HepG2 (cell line): ENCODE measurements around the gene NDUFA8. TPM values are rescaled to one million over a fixed set of nuclear protein-coding genes. Genes with fewer than 3 reads are reported as not detected.

Experiments
- ARNT ChIP-seq: fragments of 450-650 bp; IDR thresholded peaks from 2 replicates; pipeline ENCODE4 v1.6.1; 2017
- ATF2 ChIP-seq: sonication (generic); formaldehyde crosslinking; IDR thresholded peaks from 2 replicates; pipeline ENCODE4 v1.4.0; 2020; ENCODE audit warnings: missing genetic modification reagents
- DRAP1 ChIP-seq: IDR thresholded peaks from 2 replicates; pipeline ENCODE4 v1.6.1; 2016; ENCODE audit warnings: missing genetic modification reagents, missing compliant biosample characterization
- HNF4A ChIP-seq: sonication (generic); formaldehyde crosslinking; IDR thresholded peaks from 2 replicates; pipeline ENCODE4 v1.4.0; 2020; ENCODE audit warnings: missing genetic modification reagents
- KLF9 ChIP-seq: IDR thresholded peaks from 2 replicates; pipeline ENCODE4 v1.6.1; 2016; ENCODE audit warnings: low read depth
- PAWR ChIP-seq: sonication (generic); formaldehyde crosslinking; IDR thresholded peaks from 2 replicates; pipeline ENCODE4 v1.4.0; 2020; ENCODE audit warnings: missing genetic modification reagents, mild to moderate bottlenecking, borderline replicate concordance
- STAT5B ChIP-seq: sonication (generic); formaldehyde crosslinking; IDR thresholded peaks from 2 replicates; pipeline ENCODE4 v1.4.0; 2020; ENCODE audit warnings: missing genetic modification reagents
- ZMYM4 ChIP-seq: sonication (generic); formaldehyde crosslinking; IDR thresholded peaks from 2 replicates; pipeline ENCODE4 v1.8.1; 2023; ENCODE audit warnings: mild to moderate bottlenecking, missing genetic modification reagents
- ZNF138 ChIP-seq: sonication (generic); formaldehyde crosslinking; IDR thresholded peaks from 2 replicates; pipeline ENCODE4 v1.5.0; 2020; ENCODE audit warnings: mild to moderate bottlenecking, low read depth, missing genetic modification reagents
- ZNF263 ChIP-seq: sonication (generic); formaldehyde crosslinking; IDR thresholded peaks from 2 replicates; pipeline ENCODE4 v1.4.0; 2020; ENCODE audit warnings: missing genetic modification reagents
- ZNF609 ChIP-seq: sonication (generic); formaldehyde crosslinking; IDR thresholded peaks from 2 replicates; pipeline ENCODE4 v1.4.0; 2020; ENCODE audit warnings: mild to moderate bottlenecking, missing genetic modification reagents, borderline replicate concordance
- ZNF646 ChIP-seq: sonication (generic); formaldehyde crosslinking; IDR thresholded peaks from 2 replicates; pipeline ENCODE4 v1.9.0; 2021; ENCODE audit warnings: mild to moderate bottlenecking, missing genetic modification reagents
- ZNF720 ChIP-seq: sonication (generic); formaldehyde crosslinking; IDR thresholded peaks from 2 replicates; pipeline ENCODE4 v1.4.0; 2020; ENCODE audit warnings: missing genetic modification reagents
- polyA plus RNA-seq, 8 experiments: library from polyadenylated mRNA; depleted of rRNA in 3 of 8; stranded (reverse) in 7 of 8; unstranded in 1 of 8; fragments of >200 nt; fragmentation: Illumina TruSeq in 4 of 8; extraction: Trizol in 4 of 8; gene quantifications; 2 replicates each; pipeline versions ENCODE4 v1.2.1 to v1.2.3, GENCODE V29; 2011 to 2016; ENCODE audit warnings: low read depth in 4 of 8, missing spikeins in 1 of 8, mixed read lengths in 1 of 8; ENCODE audit not compliant: insufficient read depth in 1 of 8
- total RNA-seq, 5 experiments: library from RNA; depleted of rRNA; stranded (reverse); fragments of >200 nt; fragmentation: Illumina TruSeq; extraction: Trizol; gene quantifications; 2 replicates each; pipeline ENCODE4 v1.2.3, GENCODE V29; 2016; ENCODE audit warnings: low read depth in 1 of 5

Gene NDUFA8
- total and polyA plus RNA-seq, 2 of the 13 experiments (the other 11 are each of a cell fraction or from before 2014, with no cell fraction given), result 68.6 to 71.7 TPM

- TF ChIP-seq ZNF646 (CRISPR knock-in tag) (no peak), ZNF263 (no peak), STAT5B (CRISPR knock-in tag) (no peak), ZNF720 (CRISPR knock-in tag) (no peak), KLF9 (CRISPR knock-in tag) (no peak), ZNF138 (no peak), ARNT (no peak), ATF2 (no peak), ZMYM4 (CRISPR knock-in tag) (no peak), PAWR (no peak), DRAP1 (CRISPR knock-in tag) (no peak), HNF4A (CRISPR knock-in tag) (no peak), ZNF609 (CRISPR knock-in tag) (no peak)
These were observed 39.9 kb downstream of the NDUFA8 start (continued) for GRCh38 chr9:122119721-122120120.
